ENCODE results near the gene UNC13C. TPM values are rescaled to one million over a fixed set of nuclear protein-coding genes. Genes with fewer than 3 reads are reported as not detected.

The UNC13C gene
- total and polyA plus RNA-seq, 2 donors (not counting 3 experiments of a cell fraction or from before 2014, with no cell fraction given) = not detected

GRCh38 chr15:54289590-54290136, 311.4 kb downstream of the UNC13C start:
- CTCF ChIA-PET = no interaction called here
- Histone ChIP-seq H2AFZ (ENCODE audit: low read depth, low read length) (no peak overlapping the region), H3K4me3 (replicated peaks in 1 of 3; ENCODE audit: insufficient read depth in 1 of 3, low read depth in 1 of 3, low read length in 3 of 3) (no peak overlapping the region), H3K36me3 (ENCODE audit: control insufficient read depth in 2 of 2, extremely low read depth in 1 of 2, insufficient read depth in 2 of 2, low read length in 2 of 2) (no peaks in the 10 kb centered on the region), H3K9ac (replicated peaks; ENCODE audit: extremely low read depth, insufficient read depth, low read length) (no peak overlapping the region), H3K27ac (ENCODE audit: insufficient read depth, low read depth, low read length) (no peak overlapping the region), H3K9me1 (replicated peaks; ENCODE audit: control insufficient read depth, extremely low read depth, insufficient read depth, low read length) (no peaks in the 10 kb centered on the region), H4K20me1 (replicated peaks; ENCODE audit: control insufficient read depth, extremely low read depth, insufficient read depth, low read length) (no peaks in the 10 kb centered on the region), H3K79me2 (ENCODE audit: control insufficient read depth, insufficient read depth, low read length) (no peaks in the 10 kb centered on the region), H3K9me3 (replicated peaks; ENCODE audit: control insufficient read depth, insufficient read depth, low read length) (no peaks in the 10 kb centered on the region), H3K4me1 (ENCODE audit: control insufficient read depth, extremely low read depth, insufficient read depth, low read length) (no peaks in the 10 kb centered on the region), H3K4me2 (ENCODE audit: insufficient read depth, low read length) (no peak overlapping the region), H3K27me3 (ENCODE audit: control insufficient read depth in 2 of 2, insufficient read depth in 2 of 2, low read length in 2 of 2) (no peaks in the 10 kb centered on the region)
- no peak for DNase-seq (ENCODE audit: low read depth, low spot score)
- no peak for TF ChIP-seq MYC (IDR thresholded peaks at IDR 0.05; ENCODE audit: low read depth, low read length)
- no peak for TF ChIP-seq POLR2AphosphoS5 (IDR thresholded peaks at IDR 0.05; ENCODE audit: insufficient read depth, low read depth, low read length)
- no peak for FAIRE-seq
- intact Hi-C loops (cut with micrococcal nuclease) (no loop called here), dilution Hi-C loops (cut with MboI; ENCODE audit: extremely low pct_ligation_motif_present, low sequenced_read_pairs) (no loop called here)
- BruUV-seq (replicated peaks) = no TSS peak
- POLR2A ChIA-PET = no interaction called here

DNA sequence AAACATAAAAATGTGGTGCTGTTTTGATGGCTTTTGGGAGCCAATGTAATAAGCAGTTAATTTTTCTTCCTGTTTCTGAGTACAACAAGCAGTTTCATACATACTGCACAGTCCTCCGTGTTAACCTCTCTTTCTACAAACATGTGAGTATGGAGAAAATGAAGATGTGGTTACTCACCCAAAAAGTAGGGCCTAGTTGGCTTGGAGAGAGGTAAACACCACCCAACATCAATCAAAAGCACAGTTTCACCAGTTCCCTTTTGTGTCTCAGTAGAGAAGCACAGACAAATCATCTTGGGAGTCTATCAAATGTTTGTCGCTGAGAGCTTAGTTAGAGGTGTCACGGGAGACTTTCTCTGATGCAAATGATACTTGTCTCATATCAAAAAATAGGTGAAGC, 320.2 kb downstream of the UNC13C start:
- H3K36me3 ChIP-seq (ENCODE audit: control insufficient read depth in 2 of 2, extremely low read depth in 1 of 2, insufficient read depth in 2 of 2, low read length in 2 of 2) = no peaks in the 10 kb centered on the region
- no TSS peak for BruUV-seq (replicated peaks)
- ChIA-PET POLR2A (no interaction called here), CTCF (no interaction called here)
- no peaks in the 10 kb centered on the region for H4K20me1 ChIP-seq (replicated peaks; ENCODE audit: control insufficient read depth, extremely low read depth, insufficient read depth, low read length)
- FAIRE-seq = no peak
- no peak overlapping the region for H3K27ac ChIP-seq (ENCODE audit: insufficient read depth, low read depth, low read length)
- no peaks in the 10 kb centered on the region for H3K4me1 ChIP-seq (ENCODE audit: control insufficient read depth, extremely low read depth, insufficient read depth, low read length)
- no peaks in the 10 kb centered on the region for H3K27me3 ChIP-seq (ENCODE audit: control insufficient read depth in 2 of 2, insufficient read depth in 2 of 2, low read length in 2 of 2)
- H2AFZ ChIP-seq (ENCODE audit: low read depth, low read length) = no peak overlapping the region
- no peaks in the 10 kb centered on the region for H3K79me2 ChIP-seq (ENCODE audit: control insufficient read depth, insufficient read depth, low read length)
- H3K4me2 ChIP-seq (ENCODE audit: insufficient read depth, low read length) = no peak overlapping the region
- no peak overlapping the region for H3K4me3 ChIP-seq (replicated peaks in 1 of 3; ENCODE audit: insufficient read depth in 1 of 3, low read depth in 1 of 3, low read length in 3 of 3)
- intact Hi-C loops (cut with micrococcal nuclease) (no loop called here), dilution Hi-C loops (cut with MboI; ENCODE audit: extremely low pct_ligation_motif_present, low sequenced_read_pairs) (no loop called here)
- no peak for TF ChIP-seq GATA2 (IDR thresholded peaks at IDR 0.05; ENCODE audit: insufficient read depth, insufficient read length, low read depth, low read length)
- no peak for TF ChIP-seq MYC (IDR thresholded peaks at IDR 0.05; ENCODE audit: low read depth, low read length)
- TF ChIP-seq POLR2AphosphoS5 (IDR thresholded peaks at IDR 0.05; ENCODE audit: insufficient read depth, low read depth, low read length) = no peak
- TF ChIP-seq JUN (IDR thresholded peaks at IDR 0.05; ENCODE audit: borderline replicate concordance, insufficient read depth, insufficient read length, low read depth) = no peak
- no peak for TF ChIP-seq POLR2A (IDR thresholded peaks at IDR 0.05; ENCODE audit: low read depth, low read length)
- DNase-seq (ENCODE audit: low read depth, low spot score) = no peak
- H3K9me1 ChIP-seq (replicated peaks; ENCODE audit: control insufficient read depth, extremely low read depth, insufficient read depth, low read length) = no peaks in the 10 kb centered on the region
- no peak overlapping the region for H3K9ac ChIP-seq (replicated peaks; ENCODE audit: extremely low read depth, insufficient read depth, low read length)
- H3K9me3 ChIP-seq (replicated peaks; ENCODE audit: control insufficient read depth, insufficient read depth, low read length) = no peaks in the 10 kb centered on the region

All from endothelial cell of umbilical vein (primary cell).